ENCODE results near the gene FLACC1.
A peak's percentile ranks its signal among the peaks of the same experiment; 100 is the strongest.

The FLACC1 gene

DNA sequence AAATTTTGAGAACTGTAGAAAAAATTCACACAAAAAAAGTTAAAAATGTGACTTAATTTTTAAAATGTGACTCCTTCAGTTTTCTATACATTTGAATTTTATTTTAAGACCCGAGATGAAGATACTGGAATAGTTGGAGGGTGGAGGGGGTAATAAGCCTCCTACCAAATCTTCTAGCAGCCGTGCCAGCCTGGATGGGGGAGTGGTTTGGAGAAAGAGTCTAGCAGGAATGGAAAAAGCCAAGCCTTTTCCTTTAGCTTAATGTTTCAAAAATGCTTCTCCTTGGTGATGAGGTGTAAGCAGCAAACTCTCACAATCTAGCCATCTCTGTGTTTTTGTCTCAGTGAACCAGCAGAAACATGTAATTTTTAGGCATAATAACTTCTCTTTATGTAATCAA is 82.1 kb downstream of the FLACC1 start:
- no peak for DNase-seq

DNA sequence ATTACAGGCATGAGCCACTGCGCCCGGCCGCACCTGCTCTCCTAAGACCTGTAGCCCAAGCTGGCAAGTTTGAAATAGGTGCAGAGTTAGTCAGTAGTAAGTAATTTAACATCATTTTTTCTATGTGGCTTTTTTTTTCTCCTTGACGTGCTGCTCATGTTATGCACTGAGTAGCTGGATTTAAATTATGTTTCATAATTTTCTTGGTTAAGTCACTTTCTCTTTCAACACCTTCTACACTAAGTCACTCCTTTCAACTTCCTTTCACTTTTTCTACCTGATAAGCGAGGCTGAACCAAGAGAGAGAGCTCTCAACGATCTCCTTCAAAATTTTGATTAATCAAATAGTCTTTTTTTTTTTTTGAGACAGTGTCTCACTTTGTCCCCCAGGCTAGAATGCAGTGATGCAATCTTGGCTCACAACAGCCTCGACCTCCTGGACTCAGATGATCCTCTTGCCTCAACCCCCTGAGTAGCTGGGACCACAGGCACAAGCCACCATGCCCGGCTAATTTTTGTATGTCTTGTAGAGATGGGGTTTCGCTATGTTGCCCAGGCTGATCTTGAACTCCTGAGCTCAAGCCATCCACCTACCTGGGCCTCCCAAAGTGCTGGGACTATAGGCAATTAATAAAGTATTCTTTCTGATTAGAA is 83.7 kb downstream of the FLACC1 start:
- no peak for DNase-seq

DNA sequence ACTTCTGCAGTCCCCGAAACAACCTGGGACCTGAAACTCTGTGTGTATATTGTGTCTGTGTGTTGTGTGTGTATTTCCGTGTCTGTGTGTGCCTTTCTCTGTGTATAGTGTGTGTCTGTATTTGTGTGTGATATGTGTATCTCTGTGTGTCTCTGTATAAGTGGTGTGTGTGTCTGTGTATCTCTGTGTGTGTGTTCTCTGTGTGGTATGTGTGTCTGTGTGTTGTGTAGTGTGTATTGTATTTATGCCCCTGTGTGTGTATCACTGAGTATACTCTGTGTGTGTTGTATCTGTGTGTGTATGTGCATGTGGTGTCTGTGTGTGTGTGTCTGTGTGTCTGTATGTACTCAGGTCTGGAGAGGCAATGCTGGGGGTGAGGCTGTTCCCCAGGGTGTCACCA is 85.2 kb downstream of the FLACC1 start:
- DNase-seq: no peak

DNA sequence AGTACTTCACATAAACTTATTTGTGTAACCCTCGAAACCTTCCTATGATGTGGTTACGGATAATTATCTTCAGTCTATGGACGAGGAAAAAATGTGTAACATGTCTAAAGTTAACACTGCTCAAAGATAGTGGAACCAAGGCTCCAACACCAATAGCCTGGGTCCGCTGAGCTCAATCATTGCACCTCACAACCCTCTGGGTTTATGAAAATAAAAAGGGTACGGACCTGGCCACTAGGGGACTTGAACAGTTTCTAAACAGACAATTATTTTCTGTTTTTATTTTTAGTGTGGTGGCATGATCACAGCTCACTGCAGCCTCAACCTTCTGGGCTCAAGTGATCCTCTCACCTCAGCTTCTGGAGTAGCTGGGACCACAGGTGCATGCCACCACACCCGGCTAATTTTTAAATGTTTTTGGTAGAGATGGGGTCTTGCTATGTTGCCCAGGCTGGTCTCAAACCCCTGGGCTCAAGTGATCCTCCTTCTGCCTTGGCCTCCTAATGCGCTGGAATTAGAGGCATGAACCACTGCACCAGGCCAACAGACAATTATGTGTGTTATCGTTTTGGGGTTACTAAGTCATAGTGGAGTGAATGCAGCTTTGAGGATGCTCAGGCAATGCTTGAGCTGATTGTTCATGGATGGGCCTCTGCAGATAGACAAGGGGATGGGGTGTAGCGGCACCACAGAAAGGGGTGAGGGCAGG is 86.7 kb downstream of the FLACC1 start:
- DNase-seq: no peak

DNA sequence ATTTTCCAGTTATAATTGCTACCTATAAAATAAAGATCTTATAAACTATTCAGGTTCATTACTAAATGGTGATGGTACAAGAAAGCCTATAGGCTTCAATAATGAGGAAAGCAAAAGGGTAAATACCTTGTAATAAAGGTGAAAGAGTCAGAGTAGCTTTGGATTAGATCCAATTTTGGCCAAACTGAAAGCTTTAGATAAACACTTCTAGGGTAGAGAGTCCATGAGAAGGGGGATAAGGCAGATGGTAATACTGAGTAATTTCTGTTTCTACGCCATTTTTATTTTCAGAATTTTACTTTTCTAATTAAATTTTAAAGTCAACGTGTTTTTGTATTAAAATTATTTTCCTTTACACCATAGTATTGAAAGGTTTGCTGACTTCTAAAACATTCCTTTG is 87.4 kb downstream of the FLACC1 start:
- peak; percentile 49 for DNase-seq

DNA sequence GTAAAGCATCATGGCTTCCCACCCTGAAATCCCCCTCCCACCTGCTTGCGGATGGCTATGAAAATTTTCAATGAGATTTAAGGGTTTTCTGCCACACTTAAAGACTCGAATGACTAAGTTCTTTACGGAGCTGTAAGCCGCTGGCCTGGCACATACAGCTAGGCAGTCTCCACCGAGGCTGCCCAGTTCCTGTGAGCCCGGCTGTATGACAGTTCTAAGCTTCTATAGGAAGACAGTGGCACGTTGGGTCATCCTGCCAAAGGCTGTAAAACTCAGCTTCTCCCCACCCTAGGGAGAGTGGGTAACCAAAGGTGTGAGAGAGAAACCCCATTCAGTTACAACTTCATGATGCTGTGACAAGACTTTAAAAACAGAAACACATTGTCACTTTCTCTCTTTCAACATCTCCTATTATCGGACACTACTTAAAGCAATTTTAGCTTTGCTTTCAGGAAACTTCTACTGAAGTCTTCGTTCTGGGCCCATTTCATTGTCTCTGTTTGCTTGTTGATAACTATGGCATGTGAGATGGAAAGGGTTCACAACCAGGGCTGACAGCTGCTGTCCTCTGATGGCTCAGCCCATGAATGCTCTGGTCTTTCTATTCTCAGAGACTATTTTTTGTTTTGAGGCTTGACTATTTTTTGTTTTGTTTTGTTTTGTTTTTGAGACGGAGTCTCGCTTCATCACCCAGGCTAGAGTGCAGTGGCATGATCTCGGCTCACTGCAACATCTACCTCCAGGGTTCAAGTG is 89.7 kb downstream of the FLACC1 start:
- DNase-seq: no peak

DNA sequence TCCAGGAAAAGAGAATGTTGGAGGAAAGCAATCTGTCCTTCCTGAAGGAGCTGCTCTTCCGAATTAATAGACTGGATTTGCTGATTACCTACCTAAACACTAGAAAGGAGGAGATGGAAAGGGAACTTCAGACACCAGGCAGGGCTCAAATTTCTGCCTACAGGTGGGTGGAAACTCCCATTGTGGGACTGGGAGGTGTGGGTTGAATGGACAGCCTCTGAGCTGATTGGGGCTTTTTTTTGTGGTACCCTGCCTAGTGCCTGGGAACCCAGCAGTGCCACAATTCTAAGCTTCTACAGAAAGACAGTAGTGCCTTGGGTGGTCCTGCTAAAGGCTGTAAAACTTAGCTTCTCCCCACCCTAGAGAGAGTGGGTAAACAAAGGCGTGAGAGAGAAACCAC is 90.5 kb downstream of the FLACC1 start:
- DNase-seq: no peak

DNA sequence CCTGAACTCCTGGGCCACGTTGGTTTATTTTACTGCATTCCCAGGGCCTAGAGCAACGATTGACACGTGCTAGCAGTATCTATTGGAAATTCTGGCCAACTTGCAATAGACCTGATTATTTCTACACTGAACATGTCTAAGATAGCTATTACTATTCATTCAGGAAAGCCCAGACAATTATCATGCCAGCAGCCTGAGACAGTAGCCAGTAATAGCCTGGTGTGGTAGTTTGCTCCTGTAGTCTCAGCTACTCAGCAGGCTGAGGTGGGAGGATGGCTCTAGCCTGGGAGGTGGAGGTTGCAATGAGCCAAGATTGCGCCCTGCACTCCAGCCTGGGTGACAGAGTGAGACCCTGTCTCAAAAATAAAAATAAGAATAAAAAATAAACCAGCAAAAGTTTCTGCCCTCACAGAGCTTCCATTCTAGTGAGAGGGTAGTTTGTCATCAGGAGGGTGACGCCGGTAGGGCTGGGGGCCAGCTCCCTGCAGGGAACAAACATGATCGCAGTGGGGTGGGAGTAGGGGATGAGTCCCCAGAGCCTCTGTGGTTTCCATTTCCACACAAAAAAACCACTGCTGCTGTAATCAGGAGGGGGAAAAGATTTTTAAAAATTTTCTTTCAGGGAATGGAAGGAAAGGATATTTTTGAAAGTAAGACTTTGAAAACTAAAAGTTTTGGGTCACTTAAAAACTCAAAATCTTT is 92.5 kb downstream of the FLACC1 start:
- DNase-seq: no peak

DNA sequence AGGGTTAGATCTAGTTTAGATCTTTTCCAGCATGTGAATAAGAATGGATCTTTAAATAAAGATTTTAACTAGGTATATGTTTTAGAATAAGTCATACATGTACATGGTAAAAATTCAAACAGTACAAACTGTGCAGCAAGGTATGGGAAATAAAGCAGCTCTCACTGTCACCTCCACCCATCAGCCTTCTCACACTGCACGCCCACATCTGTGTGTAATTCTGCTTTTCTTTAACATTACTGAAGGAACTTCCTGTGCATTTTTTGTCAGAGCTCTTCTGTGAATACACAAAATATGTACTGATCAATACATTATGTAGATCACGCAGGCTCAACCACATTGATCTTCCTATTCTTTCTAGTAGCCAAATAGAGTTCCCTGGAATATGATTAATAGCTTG is 93.4 kb downstream of the FLACC1 start:
- DNase-seq: no peak

DNA sequence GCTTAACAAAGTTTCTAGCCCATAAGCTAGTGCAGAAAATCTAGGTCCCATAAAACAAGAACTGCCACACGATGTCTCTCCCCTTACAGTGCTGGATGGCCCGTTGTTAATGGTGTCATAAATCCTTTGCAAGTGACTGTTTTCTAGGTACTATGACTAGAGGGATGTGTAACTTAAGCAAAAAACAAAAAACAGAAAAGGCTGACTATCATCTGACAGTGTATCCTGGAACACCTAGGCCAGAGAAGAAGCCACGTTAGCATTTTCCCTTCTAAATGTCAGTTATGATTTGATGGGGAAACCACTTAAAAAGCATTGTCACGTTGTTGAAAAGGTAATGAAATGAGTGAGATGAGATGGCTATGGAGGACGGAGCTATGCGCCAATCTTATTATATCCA is 94.4 kb downstream of the FLACC1 start:
- DNase-seq: no peak

DNA sequence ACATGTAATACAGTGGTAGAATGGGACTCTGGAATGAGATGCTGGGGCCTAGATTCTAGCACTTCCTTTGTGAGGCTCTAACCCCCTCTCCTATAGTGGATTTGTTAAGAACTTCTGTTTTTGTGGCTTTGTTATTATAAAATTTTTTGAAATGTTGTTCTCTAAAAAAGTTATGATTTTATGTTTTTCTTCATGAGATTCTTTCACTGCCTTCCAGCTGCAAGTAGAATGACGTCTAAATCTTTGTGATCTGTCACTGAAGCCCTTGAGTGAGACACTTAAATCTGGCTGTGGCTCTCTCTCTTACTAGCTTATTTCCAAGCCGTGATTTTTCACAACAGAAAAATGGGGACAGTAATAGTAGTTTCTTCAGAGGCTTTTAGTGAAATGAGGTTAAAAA is 95.2 kb downstream of the FLACC1 start:
- DNase-seq: no peak

DNA sequence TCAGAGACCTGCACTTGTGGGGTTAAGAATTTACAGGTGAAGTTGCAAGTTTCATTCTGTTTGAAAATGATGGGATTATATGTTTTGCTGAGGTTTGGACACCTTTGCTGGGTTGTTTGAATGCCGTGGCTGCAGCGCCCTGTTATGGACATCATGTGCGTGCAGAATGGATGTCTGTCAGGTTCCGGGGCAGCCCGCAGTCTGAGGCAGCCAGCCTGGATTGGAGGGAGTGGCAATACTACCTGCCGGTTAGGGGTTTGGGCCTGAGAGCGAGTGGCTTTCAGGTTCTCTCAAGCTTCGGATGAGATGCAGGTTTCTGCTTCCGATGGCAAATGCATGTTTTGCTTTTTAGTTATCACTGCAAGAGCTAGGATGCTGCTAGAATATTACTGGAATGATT is 95.7 kb downstream of the FLACC1 start:
- DNase-seq: no peak

DNA sequence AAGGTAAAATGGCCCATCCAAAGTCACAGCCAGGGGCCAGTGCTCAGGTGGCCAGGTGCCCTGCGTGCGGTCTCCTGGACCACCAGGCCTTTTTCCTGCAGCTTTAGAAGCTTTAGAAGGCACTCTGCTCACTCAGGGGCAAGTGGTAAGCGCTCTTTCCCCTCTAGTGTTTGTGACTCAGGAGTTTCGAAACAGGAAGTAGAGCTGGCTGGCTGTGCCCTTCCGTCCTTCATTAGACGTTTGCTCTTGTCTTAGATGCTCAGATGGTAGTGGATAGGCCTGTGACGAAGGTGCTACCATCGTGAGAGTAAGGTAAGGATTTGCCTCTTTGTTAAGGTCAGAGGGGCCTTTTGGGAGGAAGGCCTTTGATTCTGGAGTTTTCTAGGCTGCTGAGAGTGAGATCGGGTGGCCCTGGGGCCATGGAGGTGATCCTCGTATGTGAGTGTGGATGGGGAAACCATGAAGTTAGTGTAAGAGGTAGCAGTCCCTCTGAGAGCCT is 96.8 kb downstream of the FLACC1 start, which contains the start of gene CASP8:
TSS of gene CASP8 (plus strand) at position 235 of the 499 bp plus-strand sequence. CDS start 5,951 bp downstream, outside the sequence.
- no peak for DNase-seq

DNA sequence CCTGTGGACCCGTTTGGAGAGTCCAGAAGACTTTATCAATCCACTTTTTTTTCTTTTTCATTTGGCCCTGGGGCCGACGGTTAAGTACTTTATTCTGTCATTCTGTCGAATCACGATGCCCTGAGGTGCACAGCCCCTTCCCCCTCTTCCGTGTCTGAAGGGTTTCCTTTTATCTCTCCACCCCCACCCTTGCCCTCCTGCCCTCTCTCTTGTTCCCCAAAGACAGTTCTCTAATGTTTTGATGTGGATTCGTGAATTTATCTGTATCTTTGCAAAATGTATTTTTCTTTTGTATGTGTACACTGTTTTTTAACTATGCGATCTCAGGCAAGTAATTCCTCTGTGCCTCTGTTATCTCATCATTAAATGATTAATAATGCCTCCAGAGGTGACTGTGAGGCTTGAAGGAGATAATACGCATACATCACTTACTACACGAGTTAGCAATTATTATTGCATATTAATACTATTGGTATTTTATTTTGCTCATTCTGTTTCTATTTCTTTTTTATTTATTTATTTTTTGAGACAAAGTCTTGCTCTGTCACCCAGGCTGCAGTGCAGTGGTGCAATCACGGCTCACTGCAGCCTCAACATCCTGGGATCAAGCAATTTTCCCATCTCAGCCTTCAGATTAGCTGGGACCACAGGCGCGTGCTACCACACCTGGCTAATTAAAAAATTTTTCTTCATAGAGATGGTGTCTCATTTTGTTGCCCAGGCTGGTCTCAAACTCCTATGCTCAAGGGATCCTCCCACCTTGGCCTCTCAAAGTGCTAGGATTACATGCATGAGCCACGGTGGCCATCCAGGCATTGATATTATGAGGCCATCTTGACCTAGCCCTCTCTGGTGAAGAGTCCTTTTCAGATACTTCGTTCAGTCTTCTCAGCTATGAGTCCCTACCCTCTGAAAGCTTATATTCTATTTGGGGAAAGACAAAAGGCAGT is 98.2 kb downstream of the FLACC1 start:
- DNase-seq: no peak

DNA sequence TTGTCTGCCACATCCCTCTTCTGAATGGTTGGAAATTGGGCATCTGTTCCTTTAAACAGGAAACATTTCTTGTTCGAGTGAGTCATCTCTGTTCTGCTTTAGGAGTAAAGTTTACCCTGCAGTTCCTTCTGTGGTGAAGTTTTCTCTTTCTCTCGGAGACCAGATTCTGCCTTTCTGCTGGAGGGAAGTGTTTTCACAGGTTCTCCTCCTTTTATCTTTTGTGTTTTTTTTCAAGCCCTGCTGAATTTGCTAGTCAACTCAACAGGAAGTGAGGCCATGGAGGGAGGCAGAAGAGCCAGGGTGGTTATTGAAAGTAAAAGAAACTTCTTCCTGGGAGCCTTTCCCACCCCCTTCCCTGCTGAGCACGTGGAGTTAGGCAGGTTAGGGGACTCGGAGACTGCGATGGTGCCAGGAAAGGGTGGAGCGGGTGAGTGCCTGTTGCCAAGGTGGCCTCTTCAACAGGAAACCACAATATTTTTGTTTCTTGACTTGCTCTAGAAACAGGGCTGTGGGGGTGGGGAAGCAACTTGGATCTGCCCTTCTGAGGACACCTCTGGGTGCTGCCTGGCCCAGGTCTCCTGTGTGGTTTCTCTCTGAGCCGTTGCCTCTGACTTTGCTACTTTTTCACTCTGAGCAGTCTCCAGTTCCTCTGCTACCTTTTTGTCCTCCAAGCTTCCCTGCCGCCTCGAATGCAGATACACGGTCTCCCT is 99.0 kb downstream of the FLACC1 start:
- DNase-seq: peak; percentile 87

DNA sequence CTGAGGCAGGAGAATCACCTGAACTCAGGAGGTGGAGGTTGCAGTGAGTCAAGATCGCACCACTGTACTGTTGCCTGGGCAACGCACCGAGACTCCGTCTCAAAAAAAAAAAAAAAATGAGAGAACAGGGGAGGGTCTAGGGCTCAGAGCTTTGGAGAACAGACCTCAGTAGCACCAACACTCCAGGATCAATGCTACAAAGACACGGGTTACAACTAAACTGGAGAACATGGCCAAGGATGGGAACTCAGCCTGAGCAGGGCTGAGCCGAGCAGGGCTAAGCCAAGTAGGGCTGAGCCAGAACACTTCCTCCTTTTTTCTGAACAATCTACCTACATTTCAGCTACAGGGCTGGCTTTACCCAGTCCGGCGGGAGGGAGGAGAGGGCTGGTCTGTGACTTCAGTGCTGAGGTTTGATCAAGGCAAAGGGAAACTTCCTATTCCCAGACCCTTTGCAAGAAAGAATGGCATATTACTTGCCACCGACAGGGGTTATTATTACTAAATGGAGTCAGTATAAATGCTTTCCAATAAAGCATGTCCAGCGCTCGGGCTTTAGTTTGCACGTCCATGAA is 99.7 kb downstream of the FLACC1 start:
- peak; percentile 41 for DNase-seq

DNA sequence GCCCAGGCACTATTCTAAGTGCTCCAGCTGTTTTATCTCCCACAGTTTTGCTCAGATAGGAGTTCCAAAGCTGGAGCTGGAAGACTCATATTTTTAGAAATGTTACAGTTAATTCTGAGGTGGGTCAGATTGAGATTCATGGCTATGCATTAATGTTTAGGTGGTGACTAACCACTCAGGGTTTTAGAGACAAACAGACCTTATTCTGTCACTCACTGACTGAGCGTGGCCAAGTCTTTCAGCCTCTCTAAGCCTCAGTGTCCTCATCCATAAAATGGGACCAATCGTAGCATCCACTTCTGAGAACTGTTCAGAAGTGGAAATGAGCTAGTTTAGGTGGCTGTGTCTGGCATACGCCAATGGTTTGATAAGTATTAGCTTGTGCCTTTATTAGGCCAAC is 101.1 kb downstream of the FLACC1 start:
- DNase-seq: no peak

DNA sequence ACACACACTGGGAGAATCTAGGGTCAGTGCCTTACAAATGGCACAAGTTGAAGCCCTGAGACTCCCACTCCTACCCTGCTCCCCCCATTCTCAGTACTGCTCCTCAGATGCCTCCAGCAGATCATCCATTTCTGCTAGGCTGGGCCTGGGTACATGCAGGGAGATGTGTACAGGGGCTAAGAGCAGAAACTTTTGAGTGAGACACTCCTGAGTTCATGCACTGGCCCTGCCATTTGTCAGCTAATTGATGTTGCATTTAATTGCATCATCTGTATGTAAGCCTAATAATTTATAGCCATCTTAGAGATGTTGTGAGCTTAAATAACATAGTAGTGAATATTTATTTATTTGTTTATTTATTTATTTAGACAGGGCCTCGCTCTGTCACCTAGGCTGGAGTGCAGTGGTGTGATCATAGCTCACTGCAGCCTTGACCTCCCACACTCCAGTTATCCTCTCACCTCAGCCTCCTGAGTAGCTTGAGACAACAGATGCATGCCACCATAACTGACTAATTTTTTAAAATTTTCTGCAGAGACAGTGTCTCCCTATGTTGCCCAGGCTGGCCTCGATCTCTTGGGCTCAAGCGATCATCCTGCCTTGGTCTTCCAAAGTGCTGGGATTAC is 101.6 kb downstream of the FLACC1 start:
- DNase-seq: no peak

DNA sequence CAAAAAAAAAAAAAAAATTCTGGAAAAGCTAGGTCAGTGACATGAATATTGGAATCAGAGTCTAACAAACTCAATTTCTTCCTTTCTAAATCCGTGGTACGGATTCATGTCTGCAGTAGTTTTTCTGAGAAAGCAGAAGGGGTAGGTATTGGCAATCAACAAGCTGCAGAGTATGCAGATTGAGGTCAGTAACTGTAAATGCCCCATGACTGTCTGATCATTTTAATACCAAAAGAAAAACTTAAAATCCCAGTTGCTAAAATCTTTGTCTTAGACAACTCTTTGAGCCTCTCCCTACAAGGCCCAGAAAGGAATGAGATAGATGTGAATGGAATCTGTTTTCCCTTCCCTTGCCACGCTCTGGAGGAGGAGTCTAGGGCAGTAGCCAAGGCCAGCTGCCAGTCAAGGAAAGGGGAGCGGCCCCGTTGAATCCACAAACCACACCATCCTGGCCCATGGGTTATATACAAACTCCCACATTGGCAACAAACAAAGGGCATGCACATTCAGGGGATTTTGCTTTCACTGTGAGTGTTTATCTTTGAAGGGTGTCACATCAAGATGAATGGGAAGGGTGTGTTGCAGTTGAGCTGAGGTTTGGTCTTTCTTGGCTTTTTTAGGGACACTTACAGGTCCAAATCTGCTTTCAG is 102.9 kb downstream of the FLACC1 start:
- DNase-seq: peak; percentile 26

DNA sequence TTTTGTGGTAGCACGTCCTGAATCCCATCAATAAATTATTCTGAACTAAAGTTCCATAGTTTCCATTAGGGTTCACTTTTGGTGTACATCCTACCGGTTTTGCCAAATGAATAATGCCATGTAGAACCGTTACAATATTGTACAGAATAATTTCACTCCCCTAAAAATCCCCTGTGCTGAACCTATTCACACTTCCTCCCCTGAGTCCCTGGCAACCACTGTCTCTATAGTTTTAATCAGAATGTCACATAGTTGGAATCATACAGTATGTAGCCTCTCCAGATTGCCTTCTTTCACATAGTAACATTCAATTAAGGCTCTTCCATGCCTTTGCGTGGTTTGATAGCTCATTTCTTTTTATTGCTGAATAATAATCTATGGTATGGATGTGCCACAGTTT is 106.4 kb downstream of the FLACC1 start:
- no peak for DNase-seq

All from NCI-H2029 (cell line).